ENCODE measurements around the gene GALNT2.

GALNT2 gene

GRCh38 chr1:230211436-230212145 lies 144.6 kb downstream of the GALNT2 start:
- H3K79me1 ChIP-seq (ENCODE audit: low read length): peaks cover 2% of the 10 kb centered on the region
- H2BK5ac ChIP-seq (ENCODE audit: low read depth, low read length, poor library complexity): no peak overlapping the region
- WGBS (ENCODE audit: extremely low coverage, insufficient coverage, insufficient read length): no CpG with 5 or more reads among the region's 8 CpGs

GRCh38 chr1:230212405-230212936 lies 145.4 kb downstream of the GALNT2 start:
- H3K4me1 ChIP-seq (ENCODE audit: control insufficient read depth in 1 of 2, insufficient read depth in 2 of 2, low read length in 2 of 2): peaks cover 12 to 18% of the 10 kb centered on the region in 2 experiments
- no peak overlapping the region for H3K4me2 ChIP-seq (ENCODE audit: low read length)
- H2BK120ac ChIP-seq (ENCODE audit: insufficient read depth, low read length, poor library complexity): no peak overlapping the region
- no peak overlapping the region for H2BK5ac ChIP-seq (ENCODE audit: low read depth, low read length, poor library complexity)
- no peak overlapping the region for H3K18ac ChIP-seq (ENCODE audit: low read length)
- H3K27ac ChIP-seq (ENCODE audit: low read depth, low read length): no peak overlapping the region
- H3K23ac ChIP-seq (ENCODE audit: low read length): no peak overlapping the region
- peaks cover 0 to 5% of the 10 kb centered on the region in 2 experiments for H3K36me3 ChIP-seq (ENCODE audit: control insufficient read depth in 1 of 2, insufficient read depth in 2 of 2, low read length in 2 of 2)
- no peak overlapping the region for H4K8ac ChIP-seq (ENCODE audit: low read depth, low read length)
- H2AFZ ChIP-seq (ENCODE audit: insufficient read depth, low read length, poor library complexity): no peak overlapping the region
- H2BK12ac ChIP-seq (ENCODE audit: low read length): peak overlapping the region; percentile 76
- no peak overlapping the region for H4K12ac ChIP-seq (ENCODE audit: low read depth, low read length)
- no peaks in the 10 kb centered on the region for H3K9me3 ChIP-seq (ENCODE audit: insufficient read depth, low read depth, low read length)
- no peak overlapping the region for H3K4me3 ChIP-seq (ENCODE audit: low read depth, low read length)
- H3K27me3 ChIP-seq (ENCODE audit: insufficient read depth, low read length): no peaks in the 10 kb centered on the region
- no CpG with 5 or more reads among the region's 7 CpGs for WGBS (ENCODE audit: extremely low coverage, insufficient coverage, insufficient read length)
- no peaks in the 10 kb centered on the region for H3K79me2 ChIP-seq (ENCODE audit: control insufficient read depth, insufficient read depth, low read length, poor library complexity)
- no peak overlapping the region for H2AK5ac ChIP-seq (ENCODE audit: low read length)
- H4K91ac ChIP-seq (ENCODE audit: low read depth, low read length): no peak overlapping the region
- H3K4ac ChIP-seq (ENCODE audit: low read depth, low read length): no peak overlapping the region
- DNase-seq: no peak
- no peak overlapping the region for H3K9ac ChIP-seq (ENCODE audit: low read length)
- peaks cover 2% of the 10 kb centered on the region for H3K79me1 ChIP-seq (ENCODE audit: low read length)
- no peak overlapping the region for H3K14ac ChIP-seq (ENCODE audit: low read length)

More at GRCh38 chr1:230211436-230212145, 144.6 kb downstream of the GALNT2 start:
- Histone ChIP-seq H3K27ac (ENCODE audit: low read depth, low read length) (no peak overlapping the region), H2AK5ac (ENCODE audit: low read length) (no peak overlapping the region), H3K27me3 (ENCODE audit: insufficient read depth, low read length) (no peaks in the 10 kb centered on the region), H3K18ac (ENCODE audit: low read length) (no peak overlapping the region), H3K4me1 (ENCODE audit: control insufficient read depth in 1 of 2, insufficient read depth in 2 of 2, low read length in 2 of 2) (peaks cover 12 to 18% of the 10 kb centered on the region in 2 experiments), H2BK120ac (ENCODE audit: insufficient read depth, low read length, poor library complexity) (no peak overlapping the region), H4K91ac (ENCODE audit: low read depth, low read length) (no peak overlapping the region), H4K8ac (ENCODE audit: low read depth, low read length) (no peak overlapping the region), H2BK12ac (ENCODE audit: low read length) (no peak overlapping the region), H3K4me2 (ENCODE audit: low read length) (no peak overlapping the region), H2AFZ (ENCODE audit: insufficient read depth, low read length, poor library complexity) (peak overlapping the region; percentile 33), H3K4ac (ENCODE audit: low read depth, low read length) (no peak overlapping the region), H3K4me3 (ENCODE audit: low read depth, low read length) (no peak overlapping the region), H3K14ac (ENCODE audit: low read length) (no peak overlapping the region), H3K9ac (ENCODE audit: low read length) (peak overlapping the region; percentile 22), H3K9me3 (ENCODE audit: insufficient read depth, low read depth, low read length) (no peaks in the 10 kb centered on the region), H3K23ac (ENCODE audit: low read length) (no peak overlapping the region), H4K12ac (ENCODE audit: low read depth, low read length) (no peak overlapping the region), H3K79me2 (ENCODE audit: control insufficient read depth, insufficient read depth, low read length, poor library complexity) (no peaks in the 10 kb centered on the region), H3K36me3 (ENCODE audit: control insufficient read depth in 1 of 2, insufficient read depth in 2 of 2, low read length in 2 of 2) (peaks cover 0 to 5% of the 10 kb centered on the region in 2 experiments)
- DNase-seq: no peak

GRCh38 chr1:230215031-230215430 lies 148.0 kb downstream of the GALNT2 start:
- Histone ChIP-seq H2BK120ac (ENCODE audit: insufficient read depth, low read length, poor library complexity) (no peak overlapping the region), H2BK12ac (ENCODE audit: low read length) (no peak overlapping the region), H4K91ac (ENCODE audit: low read depth, low read length) (no peak overlapping the region), H3K27ac (ENCODE audit: low read depth, low read length) (no peak overlapping the region), H3K4ac (ENCODE audit: low read depth, low read length) (no peak overlapping the region), H3K9me3 (ENCODE audit: insufficient read depth, low read depth, low read length) (peaks cover 1% of the 10 kb centered on the region), H3K4me2 (ENCODE audit: low read length) (no peak overlapping the region), H3K79me1 (ENCODE audit: low read length) (peaks cover 2% of the 10 kb centered on the region), H3K27me3 (ENCODE audit: insufficient read depth, low read length) (no peaks in the 10 kb centered on the region), H2BK5ac (ENCODE audit: low read depth, low read length, poor library complexity) (no peak overlapping the region), H3K79me2 (ENCODE audit: control insufficient read depth, insufficient read depth, low read length, poor library complexity) (no peaks in the 10 kb centered on the region), H4K12ac (ENCODE audit: low read depth, low read length) (no peak overlapping the region), H3K4me3 (ENCODE audit: low read depth, low read length) (no peak overlapping the region), H3K18ac (ENCODE audit: low read length) (no peak overlapping the region), H2AK5ac (ENCODE audit: low read length) (no peak overlapping the region), H3K14ac (ENCODE audit: low read length) (no peak overlapping the region), H4K8ac (ENCODE audit: low read depth, low read length) (no peak overlapping the region), H3K23ac (ENCODE audit: low read length) (no peak overlapping the region), H2AFZ (ENCODE audit: insufficient read depth, low read length, poor library complexity) (no peak overlapping the region), H3K4me1 (ENCODE audit: control insufficient read depth in 1 of 2, insufficient read depth in 2 of 2, low read length in 2 of 2) (peaks cover 5 to 11% of the 10 kb centered on the region in 2 experiments), H3K36me3 (ENCODE audit: control insufficient read depth in 1 of 2, insufficient read depth in 2 of 2, low read length in 2 of 2) (no peaks in the 10 kb centered on the region), H3K9ac (ENCODE audit: low read length) (no peak overlapping the region)
- no CpG with 5 or more reads among the region's 7 CpGs for WGBS (ENCODE audit: extremely low coverage, insufficient coverage, insufficient read length)
- no peak for DNase-seq

- H2AFZ ChIP-seq (ENCODE audit: insufficient read depth, low read length, poor library complexity): no peak overlapping the region
Measured at GRCh38 chr1:230215529-230215928, 148.5 kb downstream of the GALNT2 start.

More at GRCh38 chr1:230215529-230215928, 148.5 kb downstream of the GALNT2 start:
- DNase-seq: peak in 1 of 2 donors; percentile 59
- Histone ChIP-seq H4K12ac (ENCODE audit: low read depth, low read length) (no peak overlapping the region), H4K91ac (ENCODE audit: low read depth, low read length) (no peak overlapping the region), H3K4me3 (ENCODE audit: low read depth, low read length) (no peak overlapping the region), H3K18ac (ENCODE audit: low read length) (no peak overlapping the region), H3K36me3 (ENCODE audit: control insufficient read depth in 1 of 2, insufficient read depth in 2 of 2, low read length in 2 of 2) (no peaks in the 10 kb centered on the region), H3K27me3 (ENCODE audit: insufficient read depth, low read length) (no peaks in the 10 kb centered on the region), H3K9ac (ENCODE audit: low read length) (no peak overlapping the region), H3K4ac (ENCODE audit: low read depth, low read length) (no peak overlapping the region), H2BK12ac (ENCODE audit: low read length) (no peak overlapping the region), H3K14ac (ENCODE audit: low read length) (no peak overlapping the region), H3K4me2 (ENCODE audit: low read length) (no peak overlapping the region), H2BK5ac (ENCODE audit: low read depth, low read length, poor library complexity) (no peak overlapping the region), H2AK5ac (ENCODE audit: low read length) (no peak overlapping the region), H3K4me1 (ENCODE audit: control insufficient read depth in 1 of 2, insufficient read depth in 2 of 2, low read length in 2 of 2) (peaks cover 5 to 11% of the 10 kb centered on the region in 2 experiments), H3K79me2 (ENCODE audit: control insufficient read depth, insufficient read depth, low read length, poor library complexity) (no peaks in the 10 kb centered on the region), H3K79me1 (ENCODE audit: low read length) (peaks cover 2% of the 10 kb centered on the region), H4K8ac (ENCODE audit: low read depth, low read length) (no peak overlapping the region), H3K9me3 (ENCODE audit: insufficient read depth, low read depth, low read length) (peaks cover 1% of the 10 kb centered on the region), H3K27ac (ENCODE audit: low read depth, low read length) (no peak overlapping the region), H3K23ac (ENCODE audit: low read length) (no peak overlapping the region), H2BK120ac (ENCODE audit: insufficient read depth, low read length, poor library complexity) (no peak overlapping the region)
- WGBS (ENCODE audit: extremely low coverage, insufficient coverage, insufficient read length): no CpG with 5 or more reads among the region's 1 CpG

Data from trophoblast cell (in vitro differentiated cells and primary cell).